SK-N-SH (cell line): Measurements from ENCODE around the gene SLC17A3.

ENCODE experiments used
- CTCF ChIP-seq: fragments of 200-600 bp; sonication (generic); IDR thresholded peaks from 2 replicates; pipeline ENCODE4 v1.6.1; 2017; ENCODE audit warnings: antibody characterized with exemption, mild to moderate bottlenecking, moderate library complexity
- EP300 ChIP-seq, 2 experiments: IDR thresholded peaks; 2 replicates each; pipeline versions ENCODE4 v1.4.0 to v1.6.1; 2012; ENCODE audit warnings: borderline replicate concordance in 1 of 2, low read depth in 1 of 2, low read length in 1 of 2
- FOXM1 ChIP-seq: IDR thresholded peaks from 2 replicates; pipeline ENCODE4 v1.4.0; 2012; ENCODE audit warnings: low read depth, mild to moderate bottlenecking
- GABPA ChIP-seq: IDR thresholded peaks from 2 replicates; pipeline ENCODE4 v1.4.0; 2012; ENCODE audit warnings: low read depth, mild to moderate bottlenecking
- GATA2 ChIP-seq: sonication (generic); formaldehyde crosslinking; IDR thresholded peaks from 2 replicates; pipeline ENCODE4 v1.5.0; 2020; ENCODE audit warnings: mild to moderate bottlenecking, missing genetic modification reagents
- JUND ChIP-seq: IDR thresholded peaks from 2 replicates; pipeline ENCODE4 v1.4.0; 2012
- MXI1 ChIP-seq: IDR thresholded peaks from 2 replicates; pipeline ENCODE4 v1.6.1; 2012; ENCODE audit warnings: mild to moderate bottlenecking, low read depth, low read length, improper control_type of control experiment
- PBX3 ChIP-seq: IDR thresholded peaks from 2 replicates; pipeline ENCODE4; 2012
- POLR2AphosphoS5 ChIP-seq: IDR thresholded peaks from 2 replicates; pipeline ENCODE4 v1.6.1; 2012; ENCODE audit warnings: low read depth, low read length
- RAD21 ChIP-seq: IDR thresholded peaks from 2 replicates; pipeline ENCODE4 v1.6.1; 2012; ENCODE audit warnings: mild to moderate bottlenecking, low read length
- SMC3 ChIP-seq: IDR thresholded peaks from 2 replicates; pipeline ENCODE4 v1.6.1; 2012; ENCODE audit warnings: low read depth, low read length, improper control_type of control experiment
- TEAD4 ChIP-seq: IDR thresholded peaks from 2 replicates; pipeline ENCODE4 v1.4.0; 2012; ENCODE audit warnings: mild to moderate bottlenecking, borderline replicate concordance; ENCODE audit not compliant: insufficient read depth
- USF2 ChIP-seq: fragments of 150-350 bp; IDR thresholded peaks from 2 replicates; pipeline ENCODE4 v1.6.1; 2017; ENCODE audit warnings: antibody characterized with exemption, low read length, low read depth, borderline replicate concordance

- TF ChIP-seq CTCF = no peak
- no peak for TF ChIP-seq SMC3
- no peak for TF ChIP-seq FOXM1
- no peak for TF ChIP-seq MXI1
- no peak for TF ChIP-seq TEAD4
- no peak for TF ChIP-seq EP300 (IDR thresholded peaks at IDR 0.05; ENCODE audit: borderline replicate concordance in 1 of 2, low read depth in 1 of 2, low read length in 1 of 2)
- no peak for TF ChIP-seq PBX3
- no peak for TF ChIP-seq USF2
- TF ChIP-seq GATA2 (CRISPR knock-in tag) = no peak
- no peak for TF ChIP-seq RAD21
- TF ChIP-seq JUND = no peak
- no peak for TF ChIP-seq POLR2AphosphoS5
- no peak for TF ChIP-seq GABPA
Observed at GRCh38 chr6:25816252-25816651, 57.8 kb downstream of the SLC17A3 start.
